Testis (tissue), 2 donors: ENCODE measurements around the gene LDB1.

Experiments
- POLR2A ChIP-seq: fragments of 450-650 bp; IDR thresholded peaks from one replicate; pipeline ENCODE4 v1.6.1; 2017; ENCODE audit warnings: antibody characterized with exemption, mild to moderate bottlenecking, moderate library complexity
- TF ChIP-seq, protein P1 (sequence below), 3 experiments: fragments of 450-650 bp in 2 of 3; fragments of 200-600 bp in 1 of 3; sonication (generic) in 1 of 3; IDR thresholded peaks; one replicate each; pipeline ENCODE4 v1.5.1; 2016 to 2019; ENCODE audit warnings: antibody characterized with exemption in 3 of 3, mild to moderate bottlenecking in 2 of 3, moderate library complexity in 1 of 3

DNA sequence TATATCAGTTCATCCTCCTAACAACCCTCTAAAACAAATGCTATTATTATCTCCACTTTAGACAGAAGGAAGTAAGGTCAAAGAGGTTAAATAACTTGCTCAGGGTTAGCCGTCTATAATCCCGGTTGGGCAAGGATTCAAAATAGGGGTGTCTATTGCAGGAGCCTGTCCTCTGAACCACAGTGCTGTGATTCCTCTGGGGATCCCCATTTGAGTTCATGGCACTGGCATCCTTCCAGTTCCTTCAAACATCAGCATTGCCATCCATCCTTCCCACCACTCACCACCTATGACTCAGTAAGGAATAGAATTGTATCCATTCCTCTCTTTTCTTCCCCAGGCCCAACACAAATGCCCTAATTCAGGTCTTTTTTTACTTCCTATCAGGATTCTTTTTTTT, 29.4 kb downstream of the LDB1 start:
- TF ChIP-seq, protein P1, sequence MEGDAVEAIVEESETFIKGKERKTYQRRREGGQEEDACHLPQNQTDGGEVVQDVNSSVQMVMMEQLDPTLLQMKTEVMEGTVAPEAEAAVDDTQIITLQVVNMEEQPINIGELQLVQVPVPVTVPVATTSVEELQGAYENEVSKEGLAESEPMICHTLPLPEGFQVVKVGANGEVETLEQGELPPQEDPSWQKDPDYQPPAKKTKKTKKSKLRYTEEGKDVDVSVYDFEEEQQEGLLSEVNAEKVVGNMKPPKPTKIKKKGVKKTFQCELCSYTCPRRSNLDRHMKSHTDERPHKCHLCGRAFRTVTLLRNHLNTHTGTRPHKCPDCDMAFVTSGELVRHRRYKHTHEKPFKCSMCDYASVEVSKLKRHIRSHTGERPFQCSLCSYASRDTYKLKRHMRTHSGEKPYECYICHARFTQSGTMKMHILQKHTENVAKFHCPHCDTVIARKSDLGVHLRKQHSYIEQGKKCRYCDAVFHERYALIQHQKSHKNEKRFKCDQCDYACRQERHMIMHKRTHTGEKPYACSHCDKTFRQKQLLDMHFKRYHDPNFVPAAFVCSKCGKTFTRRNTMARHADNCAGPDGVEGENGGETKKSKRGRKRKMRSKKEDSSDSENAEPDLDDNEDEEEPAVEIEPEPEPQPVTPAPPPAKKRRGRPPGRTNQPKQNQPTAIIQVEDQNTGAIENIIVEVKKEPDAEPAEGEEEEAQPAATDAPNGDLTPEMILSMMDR (IDR thresholded peaks at IDR 0.05): no peak
- no peak for TF ChIP-seq POLR2A
